Activated CD4-positive, alpha-beta T cell treated with anti-CD3 and anti-CD28 coated beads, Interleukin-2, amount 50 U/mL, for 24 hours (primary cell): ENCODE measurements around the gene ADAM20.
"Not testable (repeated sequence)": the region's sequence is repeated elsewhere in the genome, so short reads cannot be mapped to it uniquely, and the experiment has no call there.

Source experiments
- DNase-seq, 2 donors: peaks; one replicate each; pipeline ENCODE4 v3.0.0-alpha.2; 2020; ENCODE audit warnings: low read depth in 1 of 2, low spot score in 1 of 2

The ADAM20 gene

DNA sequence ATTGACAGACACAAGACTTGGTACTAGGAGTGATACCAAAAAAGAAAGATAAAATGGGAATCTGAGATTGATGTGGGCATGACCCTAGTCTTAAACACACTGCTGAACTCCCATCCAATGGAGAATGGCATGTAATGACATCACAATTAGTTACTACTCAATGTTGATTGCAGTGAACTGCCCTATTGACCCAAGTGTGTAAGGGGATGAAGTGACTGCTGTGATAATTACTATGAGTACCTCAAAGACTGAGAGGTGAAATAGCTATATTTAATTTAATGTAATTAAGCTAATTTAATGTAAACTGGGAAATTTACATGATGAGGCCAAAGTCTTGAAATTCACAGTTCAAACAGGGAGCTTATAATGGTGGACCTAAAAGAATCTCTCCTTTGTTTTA, at the start of gene ADAM20:
Gene ADAM20, minus strand, starts transcription at position 101 of the 400 bp plus-strand sequence. CDS start 10,247 bp downstream, outside the sequence.
- DNase-seq, result no peak

DNA sequence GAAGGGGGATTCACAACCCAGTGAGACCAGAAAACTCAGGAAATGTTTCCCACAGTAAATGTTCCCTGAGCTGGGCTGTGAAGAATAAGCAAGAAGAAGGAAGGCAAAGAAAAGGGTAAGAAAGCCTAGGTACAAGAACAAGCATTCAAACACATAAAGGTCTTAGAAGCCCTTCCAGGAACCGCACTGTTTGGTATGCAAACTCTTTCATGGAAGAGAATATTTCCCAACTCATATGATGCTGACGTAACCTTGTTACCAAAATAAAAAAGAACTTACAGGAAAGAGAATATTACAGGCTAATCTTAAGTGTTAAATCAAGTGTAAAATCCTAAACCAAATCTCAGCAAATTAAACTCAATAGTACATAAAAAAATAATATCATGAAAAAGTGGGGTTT, 42.1 kb upstream of the ADAM20 start:
- no peak for DNase-seq

DNA sequence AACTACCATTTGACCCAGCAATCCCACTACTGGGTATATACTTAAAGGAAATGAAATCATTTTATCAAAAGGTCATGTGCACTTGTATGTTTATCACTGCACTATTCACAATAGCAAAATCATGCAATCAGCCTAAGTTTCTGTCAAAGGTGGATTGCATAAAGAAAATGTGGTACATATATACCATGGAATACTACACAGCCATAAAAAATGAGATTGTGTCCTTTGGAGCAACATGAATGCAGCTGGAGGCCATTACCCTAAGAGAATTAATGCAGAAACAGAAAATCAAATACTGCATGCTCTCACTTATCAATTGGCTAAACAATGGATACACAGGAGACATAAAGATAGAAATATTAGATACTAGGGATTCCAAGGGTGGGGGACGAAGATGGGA, 38.2 kb upstream of the ADAM20 start:
- DNase-seq, result no peak

DNA sequence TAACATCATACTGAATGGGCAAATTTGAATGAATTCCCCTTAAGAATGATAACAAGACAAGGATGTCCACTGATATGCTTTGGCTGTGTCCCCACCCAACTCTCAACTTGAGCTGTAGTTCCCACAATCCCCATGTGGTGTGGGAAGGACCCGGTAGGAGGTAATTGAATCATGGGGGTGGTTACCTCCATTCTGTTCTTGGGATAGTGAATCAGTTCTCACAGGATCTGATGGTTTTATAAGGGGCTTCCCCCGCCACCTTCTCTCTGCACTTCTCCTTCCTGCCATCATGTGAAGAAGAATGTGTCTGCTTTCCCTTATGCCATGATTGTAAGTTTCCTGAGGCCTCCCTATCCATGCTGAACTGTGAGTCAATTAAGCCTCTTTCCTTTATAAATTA, 36.3 kb upstream of the ADAM20 start:
- no peak for DNase-seq

DNA sequence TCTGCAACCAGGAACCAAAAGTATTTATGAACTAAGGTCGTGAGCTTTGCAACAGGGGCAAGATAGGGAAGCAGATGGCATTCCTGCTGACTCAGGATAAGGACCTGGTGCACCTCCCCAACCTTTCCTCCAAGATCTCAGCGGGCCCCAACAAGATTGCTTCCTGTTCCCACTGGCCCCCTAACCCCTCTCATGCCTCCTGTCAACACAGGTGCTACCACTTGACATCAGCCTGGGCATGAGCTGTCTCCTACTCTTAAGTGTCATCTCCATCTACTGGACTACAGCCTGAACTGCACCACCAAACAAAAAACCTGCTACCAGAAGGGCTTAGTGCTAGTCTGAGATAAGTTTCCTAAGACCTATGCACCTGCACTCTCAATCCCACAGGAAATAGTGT, 33.0 kb upstream of the ADAM20 start:
- peak in 1 of 2 donors; percentile 3 for DNase-seq

DNA sequence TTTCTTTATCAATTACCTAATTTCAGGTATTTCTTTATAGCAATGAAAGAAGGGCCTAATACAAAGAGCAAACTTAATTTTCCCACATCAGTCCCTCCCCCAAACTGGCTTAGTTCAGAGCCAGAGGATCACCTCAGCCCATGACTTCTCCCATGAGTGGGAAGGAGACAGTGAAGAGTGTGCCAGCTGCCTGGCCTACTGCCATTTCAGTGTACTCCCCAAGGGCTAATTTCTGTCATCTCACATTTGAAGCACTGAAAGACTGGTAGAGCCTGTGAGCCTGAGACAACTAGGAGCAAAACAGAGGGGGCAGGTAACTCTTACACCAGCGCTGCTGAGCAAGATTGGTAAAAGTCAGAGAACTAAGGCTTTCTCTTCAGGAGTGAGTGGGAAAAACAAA, 29.1 kb upstream of the ADAM20 start:
- no peak for DNase-seq

DNA sequence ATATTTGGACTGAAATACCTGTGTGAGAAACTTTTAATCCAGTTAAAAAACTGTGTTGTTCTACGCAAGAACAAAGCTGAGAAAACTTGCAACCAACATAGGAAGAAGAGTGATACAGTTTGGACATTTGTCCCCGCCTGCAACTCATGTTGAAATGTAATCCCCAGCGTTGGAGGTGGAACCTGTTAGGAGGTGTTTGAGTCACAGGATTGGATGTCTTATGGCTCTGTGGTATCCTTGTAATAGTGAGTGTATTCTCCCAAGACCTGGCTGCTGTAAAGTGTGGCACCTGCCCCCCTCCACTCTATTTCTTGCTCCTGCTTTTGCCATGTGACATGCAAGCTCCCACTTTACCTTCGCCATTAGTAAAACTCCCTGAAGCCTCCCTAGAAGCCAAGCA, 28.6 kb upstream of the ADAM20 start:
- DNase-seq, result no peak

DNA sequence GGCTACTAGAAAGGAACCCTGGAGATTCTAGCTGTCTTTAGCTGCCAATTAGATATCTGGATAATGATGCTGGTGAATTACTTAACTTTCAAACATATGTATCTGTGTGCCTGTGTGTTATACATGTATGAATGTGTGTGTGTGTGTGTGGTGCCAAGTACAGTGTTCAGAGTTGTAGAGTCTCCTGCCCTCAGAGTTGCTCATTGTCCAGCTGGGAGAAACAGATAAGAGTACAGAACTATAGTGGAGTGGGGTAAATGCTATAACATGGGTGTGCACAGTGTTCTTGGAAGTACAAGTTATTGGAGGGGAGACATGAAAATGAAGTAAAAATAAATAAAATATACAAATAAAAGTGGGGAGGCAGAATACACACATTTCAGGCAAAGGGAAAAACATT, 23.6 kb upstream of the ADAM20 start:
- no peak for DNase-seq

DNA sequence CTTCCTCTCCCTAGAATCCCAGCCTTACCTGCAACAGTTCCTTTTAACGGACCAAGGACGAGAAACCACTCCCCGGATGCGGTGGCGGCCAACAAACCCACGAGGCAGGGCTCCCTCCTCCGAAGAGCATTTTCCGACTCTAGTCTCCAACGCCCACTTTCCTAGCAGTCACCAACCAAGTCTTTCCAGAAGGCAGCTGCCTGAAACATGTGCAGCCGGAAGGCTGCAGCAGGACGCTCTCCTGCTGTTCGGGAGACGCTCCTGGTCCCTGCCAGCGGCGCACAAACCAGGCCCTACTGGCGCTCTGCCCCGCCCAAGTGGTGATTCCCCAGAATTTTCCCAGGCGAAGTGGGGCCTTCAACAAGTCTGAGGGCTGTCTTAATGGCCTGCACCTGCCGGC, 21.1 kb upstream of the ADAM20 start:
- no peak for DNase-seq

DNA sequence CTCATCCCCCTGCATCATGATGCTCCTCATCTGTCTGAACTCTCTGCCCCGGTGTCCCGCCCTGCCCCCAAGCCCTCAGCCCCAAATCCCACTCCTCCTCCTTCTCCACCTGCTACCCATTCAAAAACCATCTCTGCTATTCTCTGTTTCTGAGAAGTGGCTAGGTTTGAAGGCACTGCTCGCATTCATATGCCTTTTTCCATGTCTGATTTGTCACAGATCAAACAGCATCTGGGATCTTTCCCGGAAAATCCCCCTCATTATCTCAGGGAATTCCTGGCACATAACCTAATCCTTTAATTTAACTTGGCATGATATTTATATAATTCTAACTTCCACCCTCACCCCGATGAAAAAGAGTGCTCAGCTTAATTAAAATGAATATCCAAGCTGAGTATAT, 3.3 kb upstream of the ADAM20 start:
- no peak for DNase-seq

DNA sequence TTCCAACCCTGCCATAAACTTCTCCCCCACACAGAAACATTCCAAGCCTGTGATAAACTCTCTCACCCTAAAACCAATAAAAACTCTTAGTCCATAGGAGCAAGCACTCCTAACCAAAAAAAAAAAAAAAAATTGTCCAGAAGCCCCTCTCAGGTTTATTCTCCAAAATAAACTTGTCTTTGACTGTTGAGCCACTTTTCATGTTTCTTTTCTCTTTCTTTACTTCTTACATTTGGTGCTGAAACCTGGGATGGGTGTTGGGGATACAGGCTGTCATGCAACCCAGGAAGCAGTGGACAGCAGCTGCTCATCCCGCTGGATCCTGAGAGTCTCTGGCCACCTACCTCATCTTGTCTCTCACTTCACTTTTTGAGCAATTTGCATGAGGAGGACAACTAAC, 2.0 kb upstream of the ADAM20 start:
- no peak for DNase-seq

DNA sequence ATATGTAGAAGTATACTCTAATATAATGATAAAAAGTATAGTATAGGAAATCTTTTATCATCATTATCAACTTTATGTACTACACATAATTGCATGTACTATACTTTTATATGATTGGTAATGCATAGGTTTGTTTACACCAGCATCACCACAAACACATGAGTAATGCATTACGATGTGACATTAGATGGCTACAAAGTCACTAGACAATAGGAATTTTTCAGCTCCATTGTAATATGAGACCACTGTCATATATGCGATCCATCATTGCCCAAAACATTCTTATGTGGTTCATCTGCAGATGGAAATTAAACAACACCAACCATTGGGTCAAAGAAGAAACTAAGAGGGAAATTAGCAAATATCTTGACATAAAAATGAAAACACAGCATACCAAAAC, 4.4 kb downstream of the ADAM20 start:
- DNase-seq, result no peak

DNA sequence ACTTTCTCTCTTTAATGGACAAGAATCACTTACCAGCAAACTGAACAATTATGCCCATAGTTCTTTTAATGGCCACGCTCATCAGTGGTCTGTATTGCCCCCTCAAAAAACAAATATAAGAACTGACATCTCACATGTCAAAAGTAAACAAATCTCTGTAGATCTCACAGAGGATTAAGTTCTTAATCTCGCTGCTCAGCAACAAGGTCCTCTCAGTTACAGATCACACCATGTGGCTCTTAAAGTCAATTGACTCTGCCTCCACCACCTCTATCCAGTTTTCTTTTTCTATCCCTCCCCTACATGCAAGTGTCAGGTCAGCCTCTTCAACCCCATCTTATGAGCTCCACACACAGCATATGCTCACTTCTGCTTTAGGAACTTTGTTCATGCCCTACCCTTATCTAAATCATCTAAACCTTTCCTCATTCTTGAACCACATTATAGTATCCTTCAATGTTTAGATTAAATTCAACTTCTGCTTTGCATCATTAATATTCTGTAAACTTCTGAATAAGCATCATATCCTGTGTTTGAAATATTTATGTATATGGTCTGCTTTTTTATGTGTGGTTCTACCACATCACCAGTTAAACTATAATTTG, 7.2 kb downstream of the ADAM20 start:
- no peak for DNase-seq

DNA sequence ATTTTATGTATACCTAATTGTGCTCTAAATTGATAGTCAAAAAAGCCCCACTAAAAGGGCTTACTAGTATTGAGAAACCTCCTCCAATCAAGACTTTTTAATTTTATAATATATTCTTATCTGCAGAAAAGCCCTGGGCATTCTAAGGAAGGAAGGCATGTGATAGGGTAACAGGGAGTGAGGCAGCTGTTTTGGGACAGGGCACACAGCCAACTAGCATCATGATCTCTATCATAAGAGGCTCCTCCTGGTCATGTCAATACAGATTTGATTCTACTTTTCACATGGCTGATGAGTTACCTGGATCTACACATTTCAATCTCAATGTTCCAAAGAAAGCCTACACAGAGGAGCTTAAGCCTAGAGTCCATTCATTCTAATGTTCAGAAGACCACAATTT, 9.1 kb downstream of the ADAM20 start:
- DNase-seq, result no peak

DNA sequence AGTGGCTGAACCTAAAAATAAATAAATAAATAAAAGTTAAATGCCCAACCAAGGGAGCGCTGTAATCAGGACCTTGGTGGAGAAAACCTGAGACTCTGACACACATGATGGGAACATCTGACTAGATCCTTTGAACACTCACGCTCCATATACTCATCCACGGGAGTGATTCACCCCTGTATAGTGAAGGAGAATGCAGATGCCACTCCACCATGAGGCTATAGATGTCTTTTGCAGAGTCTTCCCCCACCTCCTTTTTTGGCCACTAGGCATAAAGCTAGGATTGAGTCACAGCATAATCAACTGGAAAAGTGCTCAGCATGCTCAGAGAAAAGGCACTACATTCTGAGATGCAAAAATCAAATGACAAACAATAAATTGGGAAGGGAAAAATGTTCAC, 19.0 kb downstream of the ADAM20 start:
- DNase-seq, result no peak

DNA sequence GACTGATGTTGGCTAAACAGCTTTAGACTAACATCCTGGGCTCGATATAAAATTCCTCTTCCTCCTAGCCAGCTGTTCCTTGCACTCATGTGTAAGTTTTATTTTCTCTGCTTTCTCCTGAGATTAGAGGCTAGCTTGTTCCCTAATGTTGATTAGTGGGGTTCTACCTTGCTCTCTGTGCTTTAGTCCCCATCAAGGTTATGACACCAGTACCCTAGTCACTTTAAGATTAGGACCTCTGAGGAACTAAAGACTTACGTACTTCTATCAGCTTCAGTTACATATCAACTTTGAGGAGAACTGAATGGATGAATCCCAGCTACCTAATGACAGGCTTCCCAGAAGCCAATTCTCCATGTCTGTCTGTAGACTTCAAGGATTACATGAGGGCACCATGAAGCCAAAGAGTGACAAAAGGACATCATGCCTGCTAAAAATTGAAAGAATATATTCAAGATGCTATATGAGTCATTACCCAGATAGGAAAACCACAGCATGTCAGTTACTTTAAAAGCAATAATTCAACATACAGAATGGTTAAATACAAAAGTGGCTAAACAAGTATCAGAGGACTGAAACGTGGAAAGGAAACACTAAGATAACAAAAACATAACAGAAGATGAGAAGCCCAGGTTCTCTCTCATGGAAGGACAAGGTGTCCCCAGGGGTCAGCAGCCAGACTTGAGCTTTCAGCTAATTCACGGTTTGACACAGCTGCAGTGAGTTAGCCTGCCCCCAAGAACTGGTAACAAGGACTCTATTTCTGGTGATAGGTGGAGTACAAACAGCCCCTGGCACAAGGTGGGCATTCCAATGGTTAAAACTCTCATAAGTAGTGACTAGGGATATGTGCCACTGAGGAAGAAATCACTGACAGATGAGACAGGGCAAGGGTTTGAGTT, 20.4 kb downstream of the ADAM20 start:
- DNase-seq, result no peak

DNA sequence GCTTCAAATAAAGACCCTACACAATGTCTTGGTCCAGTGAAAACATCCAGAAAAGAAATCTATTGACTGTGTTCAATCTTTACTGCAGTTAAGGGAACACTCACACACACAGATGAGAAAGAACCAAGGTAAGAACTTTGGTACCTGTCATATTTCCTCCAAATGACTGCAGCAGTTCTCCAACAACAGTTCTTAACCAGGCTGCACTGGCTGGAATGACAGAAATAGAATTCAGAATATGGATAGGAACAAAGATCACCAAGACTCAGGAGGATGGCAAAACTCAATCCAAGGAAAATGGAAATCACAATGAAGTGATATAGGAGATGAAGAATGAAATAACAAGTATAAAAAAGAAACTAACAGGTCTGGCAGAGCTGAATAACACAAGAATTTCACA, 36.6 kb downstream of the ADAM20 start:
- no peak for DNase-seq

DNA sequence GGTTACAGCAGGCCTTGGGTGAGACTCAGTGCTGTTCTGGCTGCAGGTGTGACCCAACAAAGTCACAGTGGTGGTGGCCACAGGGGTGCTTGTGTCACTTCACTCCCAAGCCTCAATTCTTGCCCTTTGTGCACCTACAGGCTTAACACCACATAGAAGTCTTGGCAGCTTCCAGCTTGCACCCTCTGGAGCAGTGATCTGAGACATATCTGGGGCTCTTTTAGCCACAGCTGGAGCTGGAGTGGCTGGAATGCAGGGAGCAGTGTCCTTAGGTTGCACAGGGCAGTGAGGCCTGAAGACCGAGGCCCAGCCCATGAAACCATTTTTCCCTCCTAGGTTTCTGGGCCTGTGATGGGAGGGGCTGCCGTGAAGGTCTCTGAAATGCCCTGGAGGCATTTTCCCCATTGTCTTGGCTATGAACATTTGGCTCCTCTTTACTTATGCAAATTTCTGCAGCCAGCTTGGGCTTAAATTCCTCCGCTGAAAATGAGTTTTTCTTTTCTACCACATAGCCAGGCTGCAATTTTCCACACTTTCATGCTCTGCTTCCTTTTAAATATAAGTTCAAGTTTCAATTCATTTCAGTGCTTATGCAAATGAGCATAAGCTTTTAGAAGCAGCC, 45.1 kb downstream of the ADAM20 start:
- DNase-seq, result no peak

DNA sequence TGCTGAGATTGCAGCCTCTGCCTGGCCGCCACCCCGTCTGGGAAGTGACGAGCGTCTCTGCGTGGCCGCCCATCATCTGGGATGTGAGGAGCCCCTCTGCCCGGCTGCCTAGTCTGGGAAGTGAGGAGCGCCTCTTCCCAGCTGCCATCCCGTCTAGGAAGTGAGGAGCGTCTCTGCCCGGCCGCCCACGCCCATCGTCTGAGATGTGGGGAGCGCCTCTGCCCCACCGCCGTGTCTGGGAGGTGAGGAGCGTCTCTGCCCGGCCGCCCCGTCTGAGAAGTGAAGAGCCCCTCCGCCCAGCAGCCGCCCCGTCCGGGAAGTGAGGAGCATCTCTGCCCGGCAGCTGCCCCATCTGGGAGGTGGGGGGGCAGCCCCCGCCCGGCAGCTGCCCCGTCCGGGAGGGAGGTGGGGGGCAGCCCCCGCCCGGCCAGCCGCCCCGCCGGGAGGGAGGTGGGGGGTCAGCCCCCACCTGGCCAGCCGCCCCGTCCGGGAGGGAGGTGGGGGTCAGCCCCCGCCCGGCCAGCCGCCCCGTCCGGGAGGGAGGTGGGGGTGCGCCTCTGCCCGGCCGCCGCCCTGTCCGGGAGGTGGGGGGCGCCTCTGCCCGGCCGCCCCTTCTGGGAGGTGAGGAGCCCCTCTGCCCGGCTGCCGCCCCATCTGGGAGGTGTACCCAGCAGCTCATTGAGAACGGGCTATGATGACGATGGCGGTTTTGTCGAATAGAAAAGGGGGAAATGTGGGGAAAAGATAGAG, 57.3 kb downstream of the ADAM20 start:
- not testable (repeated sequence) for DNase-seq

DNA sequence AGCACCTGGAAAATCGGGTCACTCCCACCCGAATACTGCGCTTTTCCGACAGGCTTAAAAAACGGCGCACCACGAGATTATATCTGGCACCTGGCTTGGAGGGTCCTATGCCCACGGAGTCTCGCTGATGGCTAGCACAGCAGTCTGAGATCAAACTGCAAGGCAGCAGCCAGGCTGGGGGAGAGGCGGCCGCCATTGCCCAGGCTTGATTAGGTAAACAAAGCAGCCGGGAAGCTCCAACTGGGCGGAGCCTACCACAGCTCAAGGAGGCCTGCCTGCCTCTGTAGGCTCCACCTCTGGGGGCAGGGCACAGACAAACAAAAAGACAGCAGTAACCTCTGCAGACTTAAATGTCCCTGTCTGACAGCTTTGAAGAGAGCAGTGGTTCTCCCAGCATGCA, 59.3 kb downstream of the ADAM20 start:
- not testable (repeated sequence) for DNase-seq

DNA sequence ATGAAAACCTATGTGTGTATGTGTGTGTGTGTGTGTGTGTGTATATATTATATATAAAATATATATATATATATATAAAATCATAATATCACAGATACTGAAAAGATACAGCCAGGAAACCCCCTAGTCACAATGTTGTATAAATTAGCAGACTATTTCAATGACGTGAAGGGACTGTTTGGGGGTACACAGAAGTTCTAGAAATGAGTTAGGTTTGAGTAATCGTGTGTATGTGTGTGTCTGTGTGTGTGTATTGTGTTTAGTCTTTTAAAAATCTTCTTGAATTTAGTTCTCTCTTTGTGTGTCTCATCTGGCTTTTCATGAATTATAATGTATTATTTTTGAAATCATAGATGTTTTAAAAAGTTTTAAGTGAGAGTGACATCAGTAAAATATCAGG, 61.0 kb downstream of the ADAM20 start:
- DNase-seq, result no peak
